SW480 (cell line): ENCODE results near the gene RGS6.
"Not testable (repeated sequence)": the region's sequence is repeated elsewhere in the genome, so short reads cannot be mapped to it uniquely, and the experiment has no call there.

Source experiments
- DNase-seq: peaks from one replicate; pipeline ENCODE4 v3.0.0-alpha.2; 2016; ENCODE audit warnings: low spot score

RGS6 gene

DNA sequence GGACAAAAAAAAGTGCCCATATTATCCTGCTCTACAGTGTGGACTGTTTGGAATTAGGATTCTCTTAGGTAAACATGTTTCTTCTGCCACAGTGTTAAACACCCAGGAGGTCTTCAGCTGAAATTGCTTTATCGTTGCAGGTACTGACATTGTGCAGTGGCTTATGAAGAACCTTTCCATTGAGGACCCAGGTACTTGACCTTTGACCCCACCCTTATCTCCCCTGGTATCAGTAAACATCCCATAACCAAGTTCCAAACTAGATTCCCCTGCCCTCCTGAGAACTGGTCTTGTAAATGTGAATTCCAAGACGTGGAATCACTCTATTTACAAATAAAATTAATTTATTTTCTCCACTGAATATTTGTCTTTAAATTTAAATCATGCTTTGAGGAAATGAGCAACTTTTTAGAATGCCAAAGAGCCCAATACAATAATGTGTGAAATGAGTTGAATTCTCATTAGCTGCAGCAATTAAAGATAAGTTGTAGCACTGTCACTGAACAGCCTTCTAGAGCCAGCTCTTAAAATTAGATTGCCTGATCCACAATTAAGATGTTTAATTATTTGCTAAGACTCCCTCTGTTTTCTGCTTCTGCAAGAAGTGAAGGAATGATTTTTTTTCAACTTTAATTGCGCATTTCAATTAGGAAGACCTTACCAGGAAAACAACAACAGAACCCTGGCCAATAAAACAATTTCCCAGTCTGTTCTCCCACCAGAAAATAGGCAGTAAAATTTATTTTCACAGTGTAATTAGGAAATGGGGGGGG, 522.3 kb downstream of the RGS6 start:
- DNase-seq: no peak

GRCh38 chr14:72457641-72458040, 525.4 kb downstream of the RGS6 start:
- DNase-seq: no peak

DNA sequence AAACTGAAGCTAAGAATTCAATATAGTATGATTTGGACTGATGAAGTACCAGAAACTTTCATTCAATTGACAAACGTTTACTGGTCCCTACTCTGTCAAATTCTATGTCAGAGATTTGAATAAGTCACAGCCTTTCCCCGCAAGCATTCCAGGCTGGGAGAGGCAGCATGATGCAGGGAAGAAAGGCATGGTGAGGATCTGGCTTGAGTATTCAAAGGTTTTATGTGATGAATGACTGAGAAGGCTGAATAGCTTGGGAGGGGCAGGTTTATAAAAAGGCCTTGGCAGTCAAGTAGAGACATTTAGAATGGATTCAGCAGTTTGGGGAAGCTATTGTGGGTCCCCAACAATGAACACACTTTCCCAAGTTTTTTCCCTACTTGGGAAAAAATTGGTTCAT, 529.8 kb downstream of the RGS6 start:
- DNase-seq: no peak

GRCh38 chr14:72463291-72463866, 531.1 kb downstream of the RGS6 start:
- DNase-seq: peak; percentile 84

GRCh38 chr14:72464226-72464625, 532.0 kb downstream of the RGS6 start:
- DNase-seq: no peak

- no peak for DNase-seq
Observed at GRCh38 chr14:72466325-72466724, 534.1 kb downstream of the RGS6 start.

- no peak for DNase-seq
Observed at GRCh38 chr14:72471346-72471745, 539.1 kb downstream of the RGS6 start.

DNA sequence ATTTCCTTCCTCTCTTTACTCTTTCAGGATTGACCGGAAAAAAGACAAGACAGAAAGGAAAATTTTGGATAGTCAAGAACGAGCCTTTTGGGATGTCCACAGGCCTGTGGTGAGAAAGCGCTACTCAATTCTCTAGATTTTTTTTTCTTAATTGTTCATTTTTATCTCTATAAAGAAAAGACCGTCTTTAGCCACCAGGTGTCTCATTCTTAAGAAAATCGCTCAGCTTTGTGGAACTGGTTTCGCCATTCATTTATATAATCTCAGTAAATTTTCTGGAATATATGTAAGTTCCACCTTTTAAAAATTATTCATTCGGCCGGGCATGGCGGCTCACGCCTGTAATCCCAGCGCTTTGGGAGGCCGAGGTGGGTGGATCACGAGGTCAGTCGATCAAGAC, 540.6 kb downstream of the RGS6 start:
- DNase-seq: no peak

GRCh38 chr14:72476657-72477499, 544.6 kb downstream of the RGS6 start:
- peak; percentile 88 for DNase-seq

GRCh38 chr14:72477578-72477977, 545.3 kb downstream of the RGS6 start:
- not testable (repeated sequence) for DNase-seq

DNA sequence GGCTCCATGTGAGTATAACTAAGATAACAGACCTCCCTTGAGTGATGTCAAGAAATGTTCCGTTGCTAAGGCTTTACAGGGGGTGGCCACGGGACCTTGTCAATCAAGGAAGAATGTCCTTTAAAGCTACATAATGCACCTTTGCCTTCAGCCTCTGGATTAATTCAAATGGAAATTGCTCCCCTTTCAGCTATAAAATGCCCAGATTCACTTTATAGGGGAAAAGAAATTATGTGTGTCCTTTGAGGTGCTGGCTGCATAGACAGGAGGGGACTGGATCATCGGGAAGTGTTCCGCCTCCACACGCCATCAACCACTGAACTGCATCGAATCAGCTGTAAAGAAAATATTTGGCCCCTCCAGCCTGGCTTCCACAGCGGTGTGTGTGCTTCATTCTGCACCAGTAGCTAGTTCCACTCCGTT, 546.3 kb downstream of the RGS6 start:
- no peak for DNase-seq

DNA sequence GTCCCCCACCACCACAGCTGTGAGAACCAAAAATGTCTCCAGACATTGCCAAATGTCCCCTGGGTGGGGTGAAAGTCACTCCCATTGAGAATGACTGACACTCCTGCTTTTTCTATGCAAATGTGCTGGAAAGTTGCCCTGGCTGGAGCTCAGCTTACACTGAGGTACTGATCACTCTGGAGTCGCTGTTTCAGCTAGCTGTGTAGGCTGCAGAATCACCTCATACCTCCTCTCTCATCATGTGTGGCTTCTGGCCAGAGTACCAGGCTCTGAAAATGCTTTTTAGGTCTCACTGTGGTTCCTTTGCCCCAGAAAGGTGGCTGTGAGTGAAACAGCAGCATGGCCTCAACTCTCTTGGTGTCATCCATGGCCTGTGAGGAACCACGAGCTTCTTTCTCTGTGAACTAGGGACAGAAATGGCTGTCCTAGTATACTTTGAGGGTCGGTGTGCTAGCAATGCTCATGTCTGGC, 547.3 kb downstream of the RGS6 start:
- DNase-seq: no peak

- DNase-seq: no peak
Observed at GRCh38 chr14:72480464-72481243, 548.4 kb downstream of the RGS6 start.

- DNase-seq: no peak
Observed at GRCh38 chr14:72483311-72483710, 551.1 kb downstream of the RGS6 start.

GRCh38 chr14:72485695-72486094, 553.5 kb downstream of the RGS6 start:
- DNase-seq: no peak

- no peak for DNase-seq
Observed at GRCh38 chr14:72488514-72488913, 556.3 kb downstream of the RGS6 start.

GRCh38 chr14:72492196-72492595, 560.0 kb downstream of the RGS6 start:
- no peak for DNase-seq

- DNase-seq: no peak
Observed at GRCh38 chr14:72495668-72496067, 563.4 kb downstream of the RGS6 start.

- DNase-seq: no peak
Observed at GRCh38 chr14:72498646-72499045, 566.4 kb downstream of the RGS6 start.

GRCh38 chr14:72499746-72500145, 567.5 kb downstream of the RGS6 start:
- DNase-seq: no peak

GRCh38 chr14:72500234-72500838, 568.1 kb downstream of the RGS6 start:
- no peak for DNase-seq

GRCh38 chr14:72501439-72501838, 569.2 kb downstream of the RGS6 start:
- DNase-seq: no peak
